HL-60 (cell line): ENCODE measurements around the gene HSD3B2.
"Not testable (repeated sequence)": the region's sequence is repeated elsewhere in the genome, so short reads cannot be mapped to it uniquely, and the experiment has no call there.

ENCODE experiments used
- DNase-seq, 2 experiments: peaks; one replicate each; pipeline ENCODE4 v3.0.0-alpha.2; 2010 to 2020; ENCODE audit warnings: low read depth in 1 of 2, low spot score in 1 of 2
- H3K27ac ChIP-seq: fragments of 250-450 bp; sonication (Bioruptor Pico); replicated peaks from 2 replicates; pipeline ENCODE4 v1.5.1; 2020; ENCODE audit warnings: mild to moderate bottlenecking, moderate library complexity
- H3K27me3 ChIP-seq: fragments of 250-450 bp; sonication (Bioruptor Pico); 2 replicates; pipeline ENCODE4 v1.5.1; 2021; ENCODE audit warnings: mild to moderate bottlenecking, moderate library complexity; ENCODE audit not compliant: insufficient read depth, poor library complexity, severe bottlenecking
- H3K4me3 ChIP-seq: replicated peaks from 2 replicates; pipeline ENCODE4 v1.5.1; 2011; ENCODE audit warnings: mild to moderate bottlenecking, control low read depth, low read length; ENCODE audit not compliant: insufficient read depth
- CTCF ChIP-seq: IDR thresholded peaks from one replicate; pipeline ENCODE4 v1.5.1; 2011; ENCODE audit warnings: low read length, control low read depth, inconsistent platforms; ENCODE audit not compliant: insufficient read depth
- GABPA ChIP-seq: IDR thresholded peaks from 2 replicates; pipeline ENCODE4 v1.6.1; 2012; ENCODE audit warnings: low read depth
- POLR2AphosphoS5 ChIP-seq: IDR thresholded peaks from 2 replicates; pipeline ENCODE4 v1.6.1; 2012; ENCODE audit warnings: low read depth
- SPI1 ChIP-seq: IDR thresholded peaks from 2 replicates; pipeline ENCODE4 v1.6.1; 2012; ENCODE audit warnings: low read depth, mild to moderate bottlenecking, borderline replicate concordance
- TF ChIP-seq, protein P1 (sequence below): IDR thresholded peaks from 2 replicates; pipeline ENCODE4 v1.6.1; 2012; ENCODE audit warnings: low read depth; ENCODE audit not compliant: insufficient replicate concordance

The HSD3B2 gene

GRCh38 chr1:119375366-119375765 lies 39.6 kb upstream of the HSD3B2 start:
- DNase-seq: no peak
- Histone ChIP-seq H3K27me3 (peaks cover 9% of the 10 kb centered on the region), H3K4me3 (no peak overlapping the region), H3K27ac (no peak overlapping the region)
- TF ChIP-seq, protein P1, sequence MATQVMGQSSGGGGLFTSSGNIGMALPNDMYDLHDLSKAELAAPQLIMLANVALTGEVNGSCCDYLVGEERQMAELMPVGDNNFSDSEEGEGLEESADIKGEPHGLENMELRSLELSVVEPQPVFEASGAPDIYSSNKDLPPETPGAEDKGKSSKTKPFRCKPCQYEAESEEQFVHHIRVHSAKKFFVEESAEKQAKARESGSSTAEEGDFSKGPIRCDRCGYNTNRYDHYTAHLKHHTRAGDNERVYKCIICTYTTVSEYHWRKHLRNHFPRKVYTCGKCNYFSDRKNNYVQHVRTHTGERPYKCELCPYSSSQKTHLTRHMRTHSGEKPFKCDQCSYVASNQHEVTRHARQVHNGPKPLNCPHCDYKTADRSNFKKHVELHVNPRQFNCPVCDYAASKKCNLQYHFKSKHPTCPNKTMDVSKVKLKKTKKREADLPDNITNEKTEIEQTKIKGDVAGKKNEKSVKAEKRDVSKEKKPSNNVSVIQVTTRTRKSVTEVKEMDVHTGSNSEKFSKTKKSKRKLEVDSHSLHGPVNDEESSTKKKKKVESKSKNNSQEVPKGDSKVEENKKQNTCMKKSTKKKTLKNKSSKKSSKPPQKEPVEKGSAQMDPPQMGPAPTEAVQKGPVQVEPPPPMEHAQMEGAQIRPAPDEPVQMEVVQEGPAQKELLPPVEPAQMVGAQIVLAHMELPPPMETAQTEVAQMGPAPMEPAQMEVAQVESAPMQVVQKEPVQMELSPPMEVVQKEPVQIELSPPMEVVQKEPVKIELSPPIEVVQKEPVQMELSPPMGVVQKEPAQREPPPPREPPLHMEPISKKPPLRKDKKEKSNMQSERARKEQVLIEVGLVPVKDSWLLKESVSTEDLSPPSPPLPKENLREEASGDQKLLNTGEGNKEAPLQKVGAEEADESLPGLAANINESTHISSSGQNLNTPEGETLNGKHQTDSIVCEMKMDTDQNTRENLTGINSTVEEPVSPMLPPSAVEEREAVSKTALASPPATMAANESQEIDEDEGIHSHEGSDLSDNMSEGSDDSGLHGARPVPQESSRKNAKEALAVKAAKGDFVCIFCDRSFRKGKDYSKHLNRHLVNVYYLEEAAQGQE: no peak
- TF ChIP-seq POLR2AphosphoS5 (no peak), GABPA (no peak), CTCF (no peak), SPI1 (no peak)

DNA sequence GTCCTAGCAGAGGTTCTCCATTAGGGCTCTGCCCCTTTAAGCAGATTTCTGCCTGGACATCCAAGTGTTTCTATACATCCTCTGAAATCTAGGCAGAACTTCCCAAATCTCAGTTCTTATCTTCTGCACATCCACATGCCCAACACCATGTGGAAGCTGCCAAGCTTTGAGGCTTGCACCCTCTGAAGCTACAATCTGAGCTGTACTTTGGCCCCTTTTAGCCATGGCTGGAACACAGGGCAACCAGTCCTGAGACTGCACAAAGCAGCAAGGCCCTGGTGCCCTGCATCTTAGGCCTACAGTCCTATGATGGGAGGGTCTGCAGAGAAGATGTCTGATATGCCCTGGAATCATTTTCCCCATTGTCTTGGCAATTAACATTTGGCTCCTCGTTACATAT lies 38.4 kb upstream of the HSD3B2 start:
- Histone ChIP-seq H3K27me3 (peaks cover 7% of the 10 kb centered on the region), H3K27ac (no peak overlapping the region), H3K4me3 (no peak overlapping the region)
- DNase-seq: no peak
- TF ChIP-seq, protein P1: no peak
- TF ChIP-seq CTCF (no peak), SPI1 (no peak), POLR2AphosphoS5 (no peak), GABPA (no peak)

GRCh38 chr1:119377594-119377993 lies 37.4 kb upstream of the HSD3B2 start:
- not testable (repeated sequence) for H3K27me3 ChIP-seq, DNase-seq, H3K27ac ChIP-seq

GRCh38 chr1:119379117-119379516 lies 35.8 kb upstream of the HSD3B2 start:
- Histone ChIP-seq H3K4me3 (no peak overlapping the region), H3K27me3 (no peaks in the 10 kb centered on the region), H3K27ac (no peak overlapping the region)
- no peak for DNase-seq
- TF ChIP-seq, protein P1: no peak
- TF ChIP-seq SPI1 (no peak), CTCF (no peak), GABPA (no peak), POLR2AphosphoS5 (no peak)

More at GRCh38 chr1:119377594-119377993, 37.4 kb upstream of the HSD3B2 start:
- H3K4me3 ChIP-seq: not testable (repeated sequence)
